Activated naive CD8-positive, alpha-beta T cell treated with anti-CD3 and anti-CD28 coated beads, Interleukin-2, amount 10 ng/mL, durations not matched to agents 7 days and 5 days (primary cell): ENCODE results near the gene MAPK7. TPM values are rescaled to one million over a fixed set of nuclear protein-coding genes. Genes with fewer than 3 reads are reported as not detected.

Experiments
- ATAC-seq: fragments of 150-1000 bp; cut with Tn5 transposase; one replicate; pipeline ENCODE4 v1.10.0; 2021; ENCODE audit warnings: low read depth, moderate library complexity
- POLR2A ChIA-PET: fragments of 350-600 bp; sonication (Branson Sonifier 250); formaldehyde crosslinking; loops from one replicate; lab custom pipeline; 2021; ENCODE audit warnings: antibody characterized with exemption; lab: Charles Lee
- DNase-seq: peaks from one replicate; pipeline ENCODE4 v3.0.0; 2021
- H3K27ac Mint-ChIP-seq: one replicate; pipeline ENCODE4 v1.8.0; 2022; ENCODE audit warnings: mild to moderate bottlenecking, mixed read lengths
- H3K27me3 Mint-ChIP-seq: one replicate; pipeline ENCODE4 v1.8.0; 2022; ENCODE audit warnings: mild to moderate bottlenecking, moderate library complexity, mixed read lengths
- H3K36me3 Mint-ChIP-seq: one replicate; pipeline ENCODE4 v1.8.0; 2021; ENCODE audit warnings: mild to moderate bottlenecking, mixed read lengths
- H3K4me1 Mint-ChIP-seq: one replicate; pipeline ENCODE4 v1.8.0; 2021; ENCODE audit warnings: mixed read lengths
- H3K4me3 Mint-ChIP-seq: one replicate; pipeline ENCODE4 v1.8.0; 2022; ENCODE audit warnings: mild to moderate bottlenecking, moderate library complexity, mixed read lengths
- H3K9me3 Mint-ChIP-seq: one replicate; pipeline ENCODE4 v1.8.0; 2021; ENCODE audit warnings: mixed read lengths
- total RNA-seq, 2 experiments: library from RNA; stranded (reverse); gene quantifications; one replicate each; pipeline ENCODE4 v1.2.3, GENCODE V29; 2021

The MAPK7 gene
- total RNA-seq, 2 experiments from 2014 or later: 26.8 to 27.4 TPM

DNA sequence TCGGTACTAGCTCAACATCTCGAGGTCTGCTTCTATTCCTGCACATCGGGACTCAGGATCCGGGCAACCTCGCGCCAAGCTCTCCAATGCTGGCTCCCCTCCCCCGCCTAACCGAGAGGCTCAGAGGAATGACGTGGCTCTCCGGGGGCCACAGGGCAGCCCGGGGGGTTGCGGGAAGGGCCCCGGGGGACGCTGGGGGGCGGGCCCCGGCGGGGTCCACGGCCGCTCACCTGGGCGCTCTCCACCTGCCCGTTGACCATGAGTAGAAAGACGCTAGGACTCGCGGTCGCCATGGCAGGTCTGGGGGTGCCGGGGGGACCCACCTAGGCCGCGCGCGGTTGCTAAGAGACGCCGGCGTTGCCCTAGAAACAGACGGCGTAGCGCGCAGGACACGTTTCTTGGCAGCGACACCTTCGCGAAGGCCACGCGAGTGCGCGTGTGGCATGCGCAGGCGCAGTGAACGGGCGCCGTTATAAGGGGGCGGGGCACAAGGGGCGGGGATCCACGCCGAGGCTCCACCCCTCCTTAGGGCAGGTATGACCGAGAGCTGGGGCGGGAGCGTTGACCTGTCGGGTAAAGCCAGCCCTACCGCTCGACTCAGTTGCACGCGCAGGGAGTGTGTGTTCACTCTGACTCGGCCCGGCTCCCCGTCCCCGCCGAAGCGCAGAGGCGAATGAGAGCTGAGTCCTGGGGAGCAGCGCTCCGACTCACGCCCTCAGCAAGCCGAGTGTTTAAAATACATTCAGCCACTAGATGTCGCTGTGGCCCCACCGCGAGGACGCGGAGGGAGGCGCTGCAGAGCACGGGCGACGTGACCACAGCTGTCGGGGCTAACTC, 15.8 kb upstream of the MAPK7 start, which contains the start of gene B9D1:
Gene B9D1 (minus strand): TSS at position 447 of the 837 bp plus-strand sequence. CDS start 154 bp downstream, at position 293.
- Mint-ChIP-seq H3K27me3 (peaks cover 19% of the 10 kb centered on the region), H3K4me1 (peaks cover 3% of the 10 kb centered on the region), H3K27ac (peak within 1 kb of the TSS; percentile 63), H3K36me3 (no peaks in the 10 kb centered on the region), H3K4me3 (peak within 1 kb of the TSS; percentile 86), H3K9me3 (no peaks in the 10 kb centered on the region)
- peak; percentile 93 for DNase-seq
- peak; percentile 87 for ATAC-seq
- POLR2A ChIA-PET: interaction anchor here (1.1 to 2.2 kb wide), 4 partner anchors 15 to 104 kb away, joined by 3 to 13 read pairs (median 4); partner anchors contain the start of gene MAPK7

DNA sequence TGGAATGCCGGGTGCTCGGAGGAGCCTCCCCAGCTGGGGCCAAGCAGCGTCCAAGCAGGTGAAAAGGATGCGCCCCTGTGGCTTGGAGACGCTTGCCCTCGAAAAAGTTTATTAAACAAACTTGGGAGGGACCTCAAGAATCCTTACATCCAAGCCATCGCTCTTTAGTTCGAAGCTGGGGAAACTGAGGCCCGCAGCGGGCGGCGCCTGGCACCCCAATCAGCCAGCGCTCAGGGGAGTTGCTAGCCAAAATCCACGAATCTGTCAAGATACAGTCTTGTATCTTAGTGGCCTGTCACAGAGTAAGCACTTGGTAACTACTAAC, 15.2 kb upstream of the MAPK7 start:
- Mint-ChIP-seq H3K27ac (no peak overlapping the region), H3K4me3 (peak overlapping the region; percentile 86), H3K27me3 (peaks cover 19% of the 10 kb centered on the region), H3K36me3 (no peaks in the 10 kb centered on the region), H3K4me1 (peaks cover 3% of the 10 kb centered on the region), H3K9me3 (no peaks in the 10 kb centered on the region)
- DNase-seq (no peak), ATAC-seq (no peak)
- POLR2A ChIA-PET: interaction anchor here (1.1 to 2.2 kb wide), 4 partner anchors 15 to 104 kb away, joined by 3 to 13 read pairs (median 4); partner anchors contain the start of gene MAPK7

DNA sequence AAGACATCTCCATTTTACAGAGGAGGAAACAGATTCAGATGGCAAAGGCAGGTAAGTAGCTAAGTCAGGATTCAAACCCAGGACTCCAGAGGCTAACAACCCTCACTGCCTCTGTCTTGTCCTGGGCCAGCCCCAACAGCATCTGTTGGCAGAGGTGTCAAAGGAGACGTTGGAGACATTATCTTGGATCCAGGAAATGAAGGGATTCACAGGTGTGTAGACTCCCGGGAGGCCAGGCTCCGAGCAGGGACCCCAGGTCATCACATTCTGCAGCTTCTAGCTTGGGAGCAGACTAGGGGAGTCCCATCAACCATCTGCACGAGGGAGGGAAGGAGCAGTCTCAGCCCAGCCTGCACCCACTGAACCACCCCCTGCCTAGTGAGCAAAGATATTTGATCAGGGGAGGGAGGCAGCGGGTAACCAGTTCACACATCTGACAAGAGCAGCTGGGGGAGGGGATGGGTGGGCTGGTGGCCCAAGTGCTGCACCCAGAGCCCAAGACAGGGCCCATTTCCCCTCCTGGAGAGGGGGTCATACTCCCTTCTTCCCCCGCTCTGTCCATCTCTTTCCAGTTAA, 14.8 kb upstream of the MAPK7 start:
- no peak overlapping the region for H3K4me3 Mint-ChIP-seq
- no peak for DNase-seq

DNA sequence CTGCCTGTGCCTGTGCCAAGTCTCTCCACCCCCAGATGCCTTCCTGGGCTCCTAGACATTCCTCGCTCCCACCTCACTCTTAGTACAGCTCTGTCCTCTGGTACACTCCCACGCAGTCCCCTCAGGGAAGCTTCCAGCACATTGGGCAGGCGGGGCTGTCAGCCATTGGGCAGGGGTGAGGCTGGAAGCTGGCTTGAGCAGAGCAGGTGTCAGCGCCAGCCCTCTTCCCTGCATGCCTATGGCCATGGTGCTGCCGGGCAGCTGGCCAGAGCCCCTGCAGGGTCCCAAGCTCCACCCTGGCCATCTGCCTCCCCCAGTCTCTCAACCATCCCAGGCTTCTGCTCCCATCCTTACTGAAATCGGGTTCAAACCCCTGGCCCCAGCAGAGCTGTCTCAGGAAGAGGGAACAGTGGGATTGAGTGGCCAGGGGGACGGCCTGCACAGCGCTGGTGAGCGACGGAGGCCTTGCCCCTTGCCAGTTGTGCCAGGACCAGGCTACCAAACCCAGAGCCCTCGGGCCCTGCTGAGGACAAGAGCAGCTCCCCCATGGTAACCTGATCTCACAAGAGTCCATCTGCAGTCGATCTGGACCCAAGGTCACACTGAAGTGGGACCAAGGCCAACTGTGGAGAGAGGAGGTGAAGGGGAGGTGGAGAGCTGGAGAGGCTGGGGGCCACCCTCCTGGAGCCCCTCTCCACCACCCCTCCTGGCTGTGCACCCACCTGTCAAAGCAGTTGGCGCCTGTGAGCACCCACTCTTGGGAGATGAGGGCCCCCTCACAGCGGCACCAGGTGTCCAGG, 13.4 kb upstream of the MAPK7 start:
- Mint-ChIP-seq H3K4me3 (no peak overlapping the region), H3K9me3 (no peaks in the 10 kb centered on the region), H3K36me3 (no peaks in the 10 kb centered on the region), H3K27ac (no peak overlapping the region), H3K27me3 (peaks cover 23% of the 10 kb centered on the region), H3K4me1 (peaks cover 14% of the 10 kb centered on the region)
- ATAC-seq (no peak), DNase-seq (no peak)
- POLR2A ChIA-PET: interaction anchor here (1.6 kb wide), 1 partner anchor 13 kb away, joined by 11 read pairs; the partner anchor contains the start of gene MAPK7

More for the DNA sequence above, 14.8 kb upstream of the MAPK7 start:
- Mint-ChIP-seq H3K27me3 (peaks cover 19% of the 10 kb centered on the region), H3K9me3 (no peaks in the 10 kb centered on the region), H3K27ac (no peak overlapping the region), H3K36me3 (no peaks in the 10 kb centered on the region), H3K4me1 (peaks cover 3% of the 10 kb centered on the region)
- ATAC-seq: no peak
- POLR2A ChIA-PET: interaction anchor here (1.1 to 2.2 kb wide), 4 partner anchors 14 to 103 kb away, joined by 3 to 13 read pairs (median 4); partner anchors contain the start of gene MAPK7

DNA sequence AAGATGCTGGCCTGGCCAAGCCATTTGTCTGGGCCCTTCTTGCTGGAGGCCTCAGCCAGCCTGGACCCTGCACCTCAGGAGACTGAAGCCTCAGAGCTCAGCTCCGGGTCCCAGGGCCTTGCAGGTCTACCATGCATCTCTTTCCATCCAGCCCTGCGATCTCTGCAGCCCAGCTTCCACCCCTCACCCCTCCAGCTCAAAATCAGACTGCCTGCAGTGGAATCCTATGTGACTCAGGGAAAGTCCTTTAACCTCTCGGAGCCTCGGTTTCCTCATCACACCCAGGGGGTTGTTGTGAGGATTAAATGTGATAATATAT, 12.8 kb upstream of the MAPK7 start:
- H3K27me3 Mint-ChIP-seq: peaks cover 22% of the 10 kb centered on the region
- H3K27ac Mint-ChIP-seq: no peak overlapping the region
- ATAC-seq (no peak), DNase-seq (no peak)
- POLR2A ChIA-PET: interaction anchor here (1.6 kb wide), 1 partner anchor 13 kb away, joined by 11 read pairs; the partner anchor contains the start of gene MAPK7
- H3K4me3 Mint-ChIP-seq: no peak overlapping the region
- H3K9me3 Mint-ChIP-seq: no peaks in the 10 kb centered on the region
- no peaks in the 10 kb centered on the region for H3K36me3 Mint-ChIP-seq
- H3K4me1 Mint-ChIP-seq: peaks cover 19% of the 10 kb centered on the region

DNA sequence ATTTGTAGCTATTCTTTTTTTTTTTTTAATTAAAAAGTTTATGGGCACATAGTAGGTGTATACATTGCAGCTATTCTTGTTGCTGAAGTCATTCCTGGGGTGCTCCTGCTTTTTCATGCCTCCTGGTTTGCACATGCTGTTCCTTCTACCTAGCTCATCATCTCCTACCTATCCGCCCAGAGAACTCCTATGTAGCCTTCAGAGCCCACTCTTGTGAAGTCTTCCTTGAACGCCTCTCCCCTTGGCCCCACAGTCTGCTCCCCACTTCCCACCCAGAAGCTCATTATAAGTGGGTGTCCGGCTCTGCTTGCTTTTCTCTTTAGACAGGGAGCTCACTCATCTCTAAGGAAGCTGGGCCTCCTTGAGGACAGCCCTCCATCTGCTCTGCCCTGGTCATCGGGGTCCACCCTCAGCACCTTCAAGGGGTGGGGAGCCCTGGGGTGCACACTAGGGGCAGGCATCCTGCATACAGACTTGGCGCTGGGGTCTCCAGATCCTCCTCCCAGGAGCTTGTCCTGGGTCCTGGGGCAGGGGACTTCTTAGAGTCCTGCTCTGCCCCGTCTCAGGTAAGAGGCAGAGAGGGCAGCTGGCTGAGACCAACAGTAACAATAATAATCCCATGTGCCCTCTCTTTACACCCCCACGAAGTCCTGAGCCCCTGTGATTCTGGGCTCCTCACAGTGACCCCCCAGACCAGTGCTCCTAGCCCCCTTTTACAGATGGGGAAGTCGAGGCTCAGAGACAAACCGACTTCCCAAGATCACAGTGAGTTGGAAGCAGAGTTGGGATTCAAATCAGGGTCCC, 12.3 kb upstream of the MAPK7 start:
- Mint-ChIP-seq H3K27ac (peak overlapping the region; percentile 11), H3K4me3 (no peak overlapping the region), H3K36me3 (no peaks in the 10 kb centered on the region), H3K9me3 (no peaks in the 10 kb centered on the region), H3K27me3 (peaks cover 20% of the 10 kb centered on the region), H3K4me1 (peaks cover 24% of the 10 kb centered on the region)
- POLR2A ChIA-PET: interaction anchor here (1.6 kb wide), 1 partner anchor 12 kb away, joined by 11 read pairs; the partner anchor contains the start of gene MAPK7
- DNase-seq: no peak
- ATAC-seq: no peak

DNA sequence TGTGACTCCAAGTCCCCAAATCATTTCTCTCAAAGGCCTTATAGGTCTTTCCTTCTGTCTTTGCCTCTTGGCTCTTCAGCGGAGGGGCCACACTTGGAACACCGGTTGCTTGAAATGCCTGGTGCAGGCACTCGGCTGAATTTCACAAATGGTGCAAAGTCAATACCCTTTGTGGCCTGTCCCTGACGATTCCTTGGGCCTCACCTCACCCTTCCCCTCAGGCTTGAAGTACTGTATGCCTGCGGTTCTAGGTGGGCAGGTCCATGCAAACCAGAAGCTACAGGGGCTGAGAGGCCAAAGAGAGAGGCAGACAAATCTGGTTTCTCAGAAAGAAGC, 11.7 kb upstream of the MAPK7 start:
- POLR2A ChIA-PET: interaction anchor here (1.6 kb wide), 1 partner anchor 11 kb away, joined by 11 read pairs; the partner anchor contains the start of gene MAPK7
- no peak overlapping the region for H3K4me3 Mint-ChIP-seq
- peaks cover 27% of the 10 kb centered on the region for H3K4me1 Mint-ChIP-seq
- peaks cover 16% of the 10 kb centered on the region for H3K27me3 Mint-ChIP-seq
- no peak for DNase-seq
- no peak overlapping the region for H3K27ac Mint-ChIP-seq
- H3K36me3 Mint-ChIP-seq: no peaks in the 10 kb centered on the region
- ATAC-seq: no peak
- no peaks in the 10 kb centered on the region for H3K9me3 Mint-ChIP-seq

DNA sequence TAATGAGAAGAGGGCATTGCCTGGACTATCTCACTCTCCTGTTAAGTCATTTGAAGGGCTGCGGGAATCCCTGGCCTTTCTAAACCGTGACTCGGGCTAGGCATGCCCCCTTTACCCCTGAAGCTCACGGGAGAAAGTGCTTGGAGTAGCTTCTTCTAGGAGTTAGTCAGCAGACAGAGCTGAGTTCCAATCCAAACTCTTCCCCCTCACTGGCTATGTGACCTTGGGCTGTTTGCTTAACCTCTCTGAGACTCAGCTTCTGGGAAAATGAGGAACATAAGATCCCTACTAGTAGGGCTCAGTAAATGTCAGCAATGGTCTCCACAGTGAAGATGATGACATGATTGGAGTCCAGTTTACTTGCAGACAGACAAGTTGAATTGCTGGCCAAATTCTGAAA, 10.1 kb upstream of the MAPK7 start:
- no peak for ATAC-seq
- Mint-ChIP-seq H3K4me3 (no peak overlapping the region), H3K27me3 (peaks cover 18% of the 10 kb centered on the region), H3K36me3 (no peaks in the 10 kb centered on the region), H3K4me1 (peaks cover 36% of the 10 kb centered on the region), H3K27ac (peak overlapping the region; percentile 35), H3K9me3 (no peaks in the 10 kb centered on the region)
- POLR2A ChIA-PET: interaction anchor here (2.4 kb wide), 1 partner anchor 10 kb away, joined by 9 read pairs; the partner anchor contains the start of gene MAPK7
- DNase-seq: no peak

DNA sequence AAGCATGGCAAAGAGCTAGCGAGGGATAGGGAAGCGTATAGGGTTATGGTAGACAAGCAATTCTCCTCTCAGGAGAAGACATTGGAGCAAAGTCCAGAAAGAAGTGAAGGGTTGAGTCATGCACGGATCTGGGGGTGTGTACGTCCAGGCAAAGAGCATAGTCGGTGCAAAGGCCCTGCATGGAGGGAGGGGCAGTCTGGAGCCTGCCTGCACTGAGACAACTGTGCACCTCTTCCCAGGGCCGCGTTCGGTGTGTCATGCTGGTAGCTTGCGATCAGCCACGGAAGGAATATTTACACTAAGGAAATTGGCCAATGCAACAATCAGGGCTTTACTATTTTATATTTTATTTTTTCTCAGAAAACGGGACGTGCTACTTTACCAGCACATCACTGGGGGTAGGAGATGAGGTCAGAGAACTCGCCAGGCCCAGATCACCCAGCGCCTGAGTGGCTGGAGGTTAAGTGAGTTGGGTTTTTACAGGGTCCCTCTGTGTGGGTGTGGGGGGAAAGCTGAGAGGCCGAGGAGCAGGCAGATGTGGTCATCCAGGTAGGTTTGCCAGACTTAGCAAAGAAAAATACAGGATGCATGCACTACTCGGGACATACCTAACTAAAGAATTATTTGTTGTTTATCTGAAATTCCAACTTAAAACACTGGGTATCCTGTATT, 9.1 kb upstream of the MAPK7 start:
- H3K9me3 Mint-ChIP-seq: no peaks in the 10 kb centered on the region
- no peak overlapping the region for H3K27ac Mint-ChIP-seq
- H3K36me3 Mint-ChIP-seq: no peaks in the 10 kb centered on the region
- POLR2A ChIA-PET: interaction anchor here (2.4 kb wide), 1 partner anchor 9 kb away, joined by 9 read pairs; the partner anchor contains the start of gene MAPK7
- ATAC-seq (no peak), DNase-seq (no peak)
- H3K27me3 Mint-ChIP-seq: peaks cover 15% of the 10 kb centered on the region
- peak overlapping the region; percentile 59 for H3K4me3 Mint-ChIP-seq
- peaks cover 36% of the 10 kb centered on the region for H3K4me1 Mint-ChIP-seq

DNA sequence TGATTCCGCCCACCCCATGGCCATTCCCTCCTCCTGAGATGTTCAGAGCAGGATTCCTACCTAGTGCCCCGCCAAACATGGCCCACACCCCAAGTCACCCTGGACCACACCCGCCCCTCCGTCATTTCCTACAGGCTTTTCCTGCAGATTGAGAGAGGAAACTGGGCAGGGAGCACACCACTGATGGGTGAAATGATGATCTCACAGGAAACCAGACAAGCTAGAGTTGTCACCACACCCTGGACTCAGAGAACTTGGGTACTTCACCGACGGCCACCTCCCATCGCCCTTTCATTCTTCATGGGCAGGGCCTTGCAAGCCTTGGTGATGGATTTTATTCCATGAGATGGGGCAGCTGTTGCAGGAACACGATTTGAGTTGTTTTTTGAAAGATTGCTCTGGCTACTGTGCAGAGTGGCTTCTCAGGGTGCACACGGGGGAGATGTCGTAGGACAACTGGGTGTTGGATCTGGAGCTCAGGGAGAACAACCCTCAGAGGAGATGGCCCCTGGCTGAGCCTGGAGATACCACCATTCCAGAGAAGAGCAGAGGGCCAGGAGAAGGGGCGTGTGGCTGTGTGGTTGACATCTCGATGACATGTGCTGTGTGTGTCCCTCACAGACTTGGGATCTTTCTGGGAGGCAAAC, 8.3 kb upstream of the MAPK7 start:
- POLR2A ChIA-PET: interaction anchor here (2.4 kb wide), 1 partner anchor 8 kb away, joined by 9 read pairs; the partner anchor contains the start of gene MAPK7
- Mint-ChIP-seq H3K9me3 (no peaks in the 10 kb centered on the region), H3K36me3 (no peaks in the 10 kb centered on the region), H3K4me3 (peak overlapping the region; percentile 59), H3K27me3 (peaks cover 13% of the 10 kb centered on the region), H3K27ac (peak overlapping the region; percentile 92), H3K4me1 (peaks cover 36% of the 10 kb centered on the region)
- no peak for DNase-seq
- ATAC-seq: peak; percentile 80

DNA sequence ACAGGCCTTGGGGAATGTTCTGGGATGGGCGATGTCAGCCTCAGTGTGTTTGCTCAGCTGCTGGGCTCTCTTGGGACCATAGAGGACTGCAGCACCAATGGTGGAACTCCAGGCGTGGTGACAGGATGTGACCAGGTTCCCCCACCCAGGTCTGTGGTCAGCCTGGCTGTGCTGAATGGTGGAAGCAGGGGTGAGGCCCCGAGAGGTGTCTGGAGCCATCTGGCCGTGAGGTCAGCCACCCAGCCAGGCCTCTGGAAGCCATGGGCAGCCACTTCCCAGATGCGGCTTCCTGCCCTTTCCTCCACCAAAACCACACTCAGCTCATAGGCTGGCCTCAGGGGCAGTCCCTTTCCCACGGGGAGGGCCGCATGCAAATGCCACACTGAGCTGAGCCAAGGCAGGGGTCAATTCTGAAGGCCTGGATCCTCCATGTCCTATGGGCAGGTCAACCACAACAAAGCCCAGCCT, 7.8 kb upstream of the MAPK7 start:
- POLR2A ChIA-PET: interaction anchor here (2.4 kb wide), 1 partner anchor 7 kb away, joined by 9 read pairs; the partner anchor contains the start of gene MAPK7
- Mint-ChIP-seq H3K9me3 (no peaks in the 10 kb centered on the region), H3K36me3 (no peaks in the 10 kb centered on the region), H3K4me1 (peaks cover 36% of the 10 kb centered on the region), H3K4me3 (peak overlapping the region; percentile 64), H3K27ac (peak overlapping the region; percentile 92), H3K27me3 (peaks cover 13% of the 10 kb centered on the region)
- peak; percentile 51 for DNase-seq
- peak; percentile 19 for ATAC-seq
